ENCODE data around the gene CBX5.
A peak's percentile ranks its signal among the peaks of the same experiment; 100 is the strongest.

The CBX5 gene

GRCh38 chr12:54228471-54228870, 51.5 kb downstream of the CBX5 start:
- no peak for TF ChIP-seq CTCF (IDR thresholded peaks at IDR 0.05)

GRCh38 chr12:54227376-54227775, 52.5 kb downstream of the CBX5 start:
- TF ChIP-seq CTCF (IDR thresholded peaks at IDR 0.05), result no peak

- TF ChIP-seq CTCF (IDR thresholded peaks at IDR 0.05), result no peak
Observed at GRCh38 chr12:54225666-54226065, 54.3 kb downstream of the CBX5 start.

GRCh38 chr12:54222609-54223008, 57.3 kb downstream of the CBX5 start:
- no peak for TF ChIP-seq CTCF (IDR thresholded peaks at IDR 0.05)

GRCh38 chr12:54221402-54221984, 58.4 kb downstream of the CBX5 start:
- no peak for TF ChIP-seq CTCF (IDR thresholded peaks at IDR 0.05)

GRCh38 chr12:54220567-54220966, 59.4 kb downstream of the CBX5 start:
- TF ChIP-seq CTCF (IDR thresholded peaks at IDR 0.05), result no peak

- TF ChIP-seq CTCF (IDR thresholded peaks at IDR 0.05), result peak; percentile 87
Observed at GRCh38 chr12:54220092-54220557, 59.8 kb downstream of the CBX5 start.

GRCh38 chr12:54217774-54218241, 62.1 kb downstream of the CBX5 start:
- no peak for TF ChIP-seq CTCF (IDR thresholded peaks at IDR 0.05)
